NB4 (cell line): ENCODE results near the gene DRAP1.
"Not testable (repeated sequence)": the region's sequence is repeated elsewhere in the genome, so short reads cannot be mapped to it uniquely, and the experiment has no call there.

Experiments
- POLR2A ChIP-seq: IDR thresholded peaks from 2 replicates; pipeline ENCODE4 v1.6.1; 2011; ENCODE audit warnings: mild to moderate bottlenecking; ENCODE audit not compliant: insufficient read length; ENCODE audit errors: extremely low read depth
- TF ChIP-seq, protein P1 (sequence below): IDR thresholded peaks from one replicate; pipeline ENCODE4 v1.5.1; 2012; ENCODE audit warnings: low read depth, low read length
- TF ChIP-seq, protein P2 (sequence below): IDR thresholded peaks from 2 replicates; pipeline ENCODE4 v1.6.1; 2011; ENCODE audit warnings: low read depth, low read length

DNA sequence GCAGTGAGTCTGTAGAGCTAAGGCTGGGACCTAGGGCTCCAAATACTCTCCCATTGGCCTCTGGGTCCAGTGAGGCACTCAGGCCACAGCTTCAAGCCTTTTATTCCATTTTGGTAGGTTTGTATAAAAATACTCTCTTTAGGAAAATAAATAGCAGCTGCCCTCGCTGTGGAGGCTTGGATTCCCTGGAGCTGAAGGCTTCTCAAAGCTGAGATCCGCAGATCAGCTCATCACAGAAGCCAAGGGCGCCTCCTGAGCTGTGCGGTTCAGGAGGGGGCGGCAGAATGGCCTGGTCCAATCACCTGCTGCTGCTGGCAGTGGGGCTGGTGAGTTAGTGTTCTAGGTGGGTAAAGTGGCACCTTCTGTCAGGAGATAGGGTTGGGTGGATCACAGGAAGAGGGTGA lies 27.1 kb upstream of the DRAP1 start:
- TF ChIP-seq, protein P1, sequence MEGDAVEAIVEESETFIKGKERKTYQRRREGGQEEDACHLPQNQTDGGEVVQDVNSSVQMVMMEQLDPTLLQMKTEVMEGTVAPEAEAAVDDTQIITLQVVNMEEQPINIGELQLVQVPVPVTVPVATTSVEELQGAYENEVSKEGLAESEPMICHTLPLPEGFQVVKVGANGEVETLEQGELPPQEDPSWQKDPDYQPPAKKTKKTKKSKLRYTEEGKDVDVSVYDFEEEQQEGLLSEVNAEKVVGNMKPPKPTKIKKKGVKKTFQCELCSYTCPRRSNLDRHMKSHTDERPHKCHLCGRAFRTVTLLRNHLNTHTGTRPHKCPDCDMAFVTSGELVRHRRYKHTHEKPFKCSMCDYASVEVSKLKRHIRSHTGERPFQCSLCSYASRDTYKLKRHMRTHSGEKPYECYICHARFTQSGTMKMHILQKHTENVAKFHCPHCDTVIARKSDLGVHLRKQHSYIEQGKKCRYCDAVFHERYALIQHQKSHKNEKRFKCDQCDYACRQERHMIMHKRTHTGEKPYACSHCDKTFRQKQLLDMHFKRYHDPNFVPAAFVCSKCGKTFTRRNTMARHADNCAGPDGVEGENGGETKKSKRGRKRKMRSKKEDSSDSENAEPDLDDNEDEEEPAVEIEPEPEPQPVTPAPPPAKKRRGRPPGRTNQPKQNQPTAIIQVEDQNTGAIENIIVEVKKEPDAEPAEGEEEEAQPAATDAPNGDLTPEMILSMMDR: not testable (repeated sequence)
- TF ChIP-seq, protein P2, sequence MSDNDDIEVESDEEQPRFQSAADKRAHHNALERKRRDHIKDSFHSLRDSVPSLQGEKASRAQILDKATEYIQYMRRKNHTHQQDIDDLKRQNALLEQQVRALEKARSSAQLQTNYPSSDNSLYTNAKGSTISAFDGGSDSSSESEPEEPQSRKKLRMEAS: not testable (repeated sequence)
- not testable (repeated sequence) for TF ChIP-seq POLR2A
